ENCODE data around the gene CFAP410. TPM values are rescaled to one million over a fixed set of nuclear protein-coding genes. Genes with fewer than 3 reads are reported as not detected.

Gene CFAP410
- total and polyA plus RNA-seq, 8 donors: 16.5 to 31.5 (median 21.1) TPM

GRCh38 chr21:44312716-44313115, 26.5 kb downstream of the CFAP410 start:
- intact Hi-C loops (cut with DNase I): no loop called here
- H3K27me3 ChIP-seq: no peaks in the 10 kb centered on the region
- H3K36me3 ChIP-seq: peaks cover 0 to 86% of the 10 kb centered on the region in 2 donors
- H3K4me3 ChIP-seq: no peak overlapping the region
- H3K9me3 ChIP-seq: no peaks in the 10 kb centered on the region
- no peaks in the 10 kb centered on the region for H3K4me1 ChIP-seq
- no peak for DNase-seq
- H3K27ac ChIP-seq: no peak overlapping the region
- ATAC-seq: no peak
- TF ChIP-seq CTCF (IDR thresholded peaks at IDR 0.05): no peak

- DNase-seq: no peak
- Histone ChIP-seq H3K4me3 (no peak overlapping the region), H3K27me3 (no peaks in the 10 kb centered on the region), H3K36me3 (peaks cover 0 to 86% of the 10 kb centered on the region in 2 donors), H3K27ac (no peak overlapping the region), H3K9me3 (no peaks in the 10 kb centered on the region), H3K4me1 (no peaks in the 10 kb centered on the region)
- no peak for ATAC-seq
- intact Hi-C loops (cut with DNase I): no loop called here
- no peak for TF ChIP-seq CTCF (IDR thresholded peaks at IDR 0.05)
These were observed 27.1 kb downstream of the CFAP410 start for GRCh38 chr21:44312089-44312488.

GRCh38 chr21:44310628-44311507, 28.3 kb downstream of the CFAP410 start:
- Histone ChIP-seq H3K4me1 (peaks cover 0 to 3% of the 10 kb centered on the region in 2 donors), H3K4me3 (no peak overlapping the region), H3K36me3 (peaks cover 0 to 85% of the 10 kb centered on the region in 2 donors), H3K27me3 (no peaks in the 10 kb centered on the region), H3K9me3 (no peaks in the 10 kb centered on the region), H3K27ac (no peak overlapping the region)
- no peak for TF ChIP-seq CTCF (IDR thresholded peaks at IDR 0.05)
- intact Hi-C loops (cut with DNase I): no loop called here
- no peak for ATAC-seq
- DNase-seq: peak in 2 of 4 donors; percentile 41 to 70

- no peak overlapping the region for H3K27ac ChIP-seq
- H3K4me1 ChIP-seq: peaks cover 6 to 33% of the 10 kb centered on the region in 2 donors
- no peaks in the 10 kb centered on the region for H3K9me3 ChIP-seq
- ATAC-seq (no peak), DNase-seq (peak in 1 of 4 donors; percentile 56)
- H3K36me3 ChIP-seq: peaks cover 0 to 49% of the 10 kb centered on the region in 2 donors
- intact Hi-C loops (cut with DNase I): no loop called here
- TF ChIP-seq CTCF (IDR thresholded peaks at IDR 0.05): no peak
- H3K4me3 ChIP-seq: no peak overlapping the region
- H3K27me3 ChIP-seq: no peaks in the 10 kb centered on the region
These were observed 32.1 kb downstream of the CFAP410 start for GRCh38 chr21:44306936-44307704.

- peaks cover 0 to 34% of the 10 kb centered on the region in 2 donors for H3K36me3 ChIP-seq
- intact Hi-C loops (cut with DNase I): no loop called here
- DNase-seq: no peak
- no peaks in the 10 kb centered on the region for H3K27me3 ChIP-seq
- H3K4me1 ChIP-seq: peaks cover 17 to 47% of the 10 kb centered on the region in 2 donors
- H3K9me3 ChIP-seq: no peaks in the 10 kb centered on the region
- no peak for ATAC-seq
- TF ChIP-seq CTCF (IDR thresholded peaks at IDR 0.05): no peak
- H3K4me3 ChIP-seq: no peak overlapping the region
- no peak overlapping the region for H3K27ac ChIP-seq
These were observed 33.5 kb downstream of the CFAP410 start for GRCh38 chr21:44305691-44306090.
